ENCODE data around the gene CNGA2.

The CNGA2 gene

GRCh38 chrX:151746502-151746901, 12.0 kb downstream of the CNGA2 start:
- no peak for TF ChIP-seq CTCF (conservative IDR thresholded peaks at IDR 0.05; ENCODE audit: low read depth, low read length)
- Histone ChIP-seq H3K36me3 (ENCODE audit: insufficient read depth) (no peaks in the 10 kb centered on the region), H3K4me3 (IDR thresholded peaks at IDR 0.05; ENCODE audit: insufficient read depth, low read depth, low read length) (no peak overlapping the region), H3K27me3 (ENCODE audit: insufficient read depth, low read depth) (no peaks in the 10 kb centered on the region), H3K4me2 (no peak overlapping the region), H4K20me1 (ENCODE audit: insufficient read depth) (no peaks in the 10 kb centered on the region), H3K4me1 (ENCODE audit: low read depth, poor library complexity, severe bottlenecking) (no peaks in the 10 kb centered on the region), H3K9ac (no peak overlapping the region), H2AFZ (ENCODE audit: low read depth) (no peak overlapping the region), H3K27ac (no peak overlapping the region), H3K79me2 (ENCODE audit: insufficient read depth, low read depth) (no peaks in the 10 kb centered on the region)

- TF ChIP-seq CTCF (conservative IDR thresholded peaks at IDR 0.05; ENCODE audit: low read depth, low read length) = no peak
- no peaks in the 10 kb centered on the region for H3K79me2 ChIP-seq (ENCODE audit: insufficient read depth, low read depth)
- H3K4me2 ChIP-seq = no peak overlapping the region
- H2AFZ ChIP-seq (ENCODE audit: low read depth) = no peak overlapping the region
- no peaks in the 10 kb centered on the region for H3K4me1 ChIP-seq (ENCODE audit: low read depth, poor library complexity, severe bottlenecking)
- H3K27ac ChIP-seq = no peak overlapping the region
- H3K36me3 ChIP-seq (ENCODE audit: insufficient read depth) = no peaks in the 10 kb centered on the region
- no peaks in the 10 kb centered on the region for H3K27me3 ChIP-seq (ENCODE audit: insufficient read depth, low read depth)
- H3K4me3 ChIP-seq (IDR thresholded peaks at IDR 0.05; ENCODE audit: insufficient read depth, low read depth, low read length) = no peak overlapping the region
- no peaks in the 10 kb centered on the region for H4K20me1 ChIP-seq (ENCODE audit: insufficient read depth)
- H3K9ac ChIP-seq = no peak overlapping the region
Observed at GRCh38 chrX:151750511-151750910, 16.0 kb downstream of the CNGA2 start.

GRCh38 chrX:151752847-151753246, 18.3 kb downstream of the CNGA2 start:
- H3K27me3 ChIP-seq (ENCODE audit: insufficient read depth, low read depth) = no peaks in the 10 kb centered on the region
- H4K20me1 ChIP-seq (ENCODE audit: insufficient read depth) = no peaks in the 10 kb centered on the region
- TF ChIP-seq CTCF (conservative IDR thresholded peaks at IDR 0.05; ENCODE audit: low read depth, low read length) = no peak
- H3K4me2 ChIP-seq = no peak overlapping the region
- H3K9ac ChIP-seq = no peak overlapping the region
- no peak overlapping the region for H3K27ac ChIP-seq
- no peaks in the 10 kb centered on the region for H3K4me1 ChIP-seq (ENCODE audit: low read depth, poor library complexity, severe bottlenecking)
- no peaks in the 10 kb centered on the region for H3K79me2 ChIP-seq (ENCODE audit: insufficient read depth, low read depth)
- no peak overlapping the region for H3K4me3 ChIP-seq (IDR thresholded peaks at IDR 0.05; ENCODE audit: insufficient read depth, low read depth, low read length)
- H3K36me3 ChIP-seq (ENCODE audit: insufficient read depth) = no peaks in the 10 kb centered on the region
- no peak overlapping the region for H2AFZ ChIP-seq (ENCODE audit: low read depth)

- Histone ChIP-seq H3K4me2 (no peak overlapping the region), H3K4me1 (ENCODE audit: low read depth, poor library complexity, severe bottlenecking) (no peaks in the 10 kb centered on the region), H3K36me3 (ENCODE audit: insufficient read depth) (no peaks in the 10 kb centered on the region), H3K9ac (no peak overlapping the region), H3K27ac (no peak overlapping the region), H4K20me1 (ENCODE audit: insufficient read depth) (no peaks in the 10 kb centered on the region), H2AFZ (ENCODE audit: low read depth) (no peak overlapping the region), H3K4me3 (IDR thresholded peaks at IDR 0.05; ENCODE audit: insufficient read depth, low read depth, low read length) (no peak overlapping the region), H3K27me3 (ENCODE audit: insufficient read depth, low read depth) (no peaks in the 10 kb centered on the region), H3K79me2 (ENCODE audit: insufficient read depth, low read depth) (no peaks in the 10 kb centered on the region)
- TF ChIP-seq CTCF (conservative IDR thresholded peaks at IDR 0.05; ENCODE audit: low read depth, low read length) = no peak
Observed at GRCh38 chrX:151753313-151754046, 18.9 kb downstream of the CNGA2 start.
